ENCODE measurements around the gene GAS2L2. TPM values are rescaled to one million over a fixed set of nuclear protein-coding genes. Genes with fewer than 3 reads are reported as not detected.

The GAS2L2 gene
- total and polyA plus RNA-seq, 5 donors from 2014 or later, result not detected

- no peaks in the 10 kb centered on the region for H3K36me3 Mint-ChIP-seq
- H3K4me1 Mint-ChIP-seq, result peaks cover 7 to 19% (median 9%) of the 10 kb centered on the region in 4 donors
- no peaks in the 10 kb centered on the region for H3K9me3 Mint-ChIP-seq
- Histone ChIP-seq H3K4me3 (ENCODE audit: low read depth, low read length) (no peak overlapping the region), H3K4me1 (ENCODE audit: control insufficient read depth, insufficient read depth, low read length, poor library complexity, severe bottlenecking) (peaks cover 7% of the 10 kb centered on the region), H3K36me3 (ENCODE audit: control insufficient read depth, insufficient read depth, low read length) (no peaks in the 10 kb centered on the region), H3K9me3 (ENCODE audit: control insufficient read depth in 2 of 2, low read length in 2 of 2) (no peaks in the 10 kb centered on the region), H3K27ac (ENCODE audit: insufficient read depth, low read length, poor library complexity, severe bottlenecking) (no peak overlapping the region), H3K27me3 (ENCODE audit: control insufficient read depth, insufficient read depth, low read length) (no peaks in the 10 kb centered on the region)
- no peak for DNase-seq
- H3K27me3 Mint-ChIP-seq, result peaks cover 33% of the 10 kb centered on the region
- H3K27ac Mint-ChIP-seq, result no peak overlapping the region
- no peak for ATAC-seq (ENCODE audit: low read depth in 2 of 2)
- peak overlapping the region in 1 of 4 donors; percentile 32 for H3K4me3 Mint-ChIP-seq
Measured at GRCh38 chr17:35735036-35735805, 17.8 kb downstream of the GAS2L2 start.

- peaks cover 24% of the 10 kb centered on the region for H3K27me3 Mint-ChIP-seq
- H3K4me3 ChIP-seq (ENCODE audit: low read depth, low read length), result no peak overlapping the region
- H3K27me3 ChIP-seq (ENCODE audit: control insufficient read depth, insufficient read depth, low read length), result no peaks in the 10 kb centered on the region
- H3K9me3 ChIP-seq (ENCODE audit: control insufficient read depth in 2 of 2, low read length in 2 of 2), result no peaks in the 10 kb centered on the region
- no peaks in the 10 kb centered on the region for H3K9me3 Mint-ChIP-seq
- ATAC-seq (ENCODE audit: low read depth in 2 of 2), result no peak
- H3K4me1 Mint-ChIP-seq, result peaks cover 7 to 23% (median 10%) of the 10 kb centered on the region in 4 donors
- H3K27ac ChIP-seq (ENCODE audit: insufficient read depth, low read length, poor library complexity, severe bottlenecking), result no peak overlapping the region
- no peak for DNase-seq
- no peaks in the 10 kb centered on the region for H3K36me3 ChIP-seq (ENCODE audit: control insufficient read depth, insufficient read depth, low read length)
- peak overlapping the region in 1 of 3 donors; percentile 21 for H3K27ac Mint-ChIP-seq
- H3K36me3 Mint-ChIP-seq, result no peaks in the 10 kb centered on the region
- H3K4me3 Mint-ChIP-seq, result peak overlapping the region in 1 of 4 donors; percentile 11
- peaks cover 7% of the 10 kb centered on the region for H3K4me1 ChIP-seq (ENCODE audit: control insufficient read depth, insufficient read depth, low read length, poor library complexity, severe bottlenecking)
Measured at GRCh38 chr17:35734396-35734795, 18.6 kb downstream of the GAS2L2 start.

GRCh38 chr17:35733366-35733765 is 19.7 kb downstream of the GAS2L2 start:
- H3K27ac ChIP-seq (ENCODE audit: insufficient read depth, low read length, poor library complexity, severe bottlenecking), result no peak overlapping the region
- no peak overlapping the region for H3K4me3 ChIP-seq (ENCODE audit: low read depth, low read length)
- H3K27me3 ChIP-seq (ENCODE audit: control insufficient read depth, insufficient read depth, low read length), result no peaks in the 10 kb centered on the region
- peaks cover 7% of the 10 kb centered on the region for H3K4me1 ChIP-seq (ENCODE audit: control insufficient read depth, insufficient read depth, low read length, poor library complexity, severe bottlenecking)
- ATAC-seq (ENCODE audit: low read depth in 2 of 2) (no peak), DNase-seq (no peak)
- peaks cover 7% of the 10 kb centered on the region for H3K36me3 Mint-ChIP-seq
- no peak overlapping the region for H3K4me3 Mint-ChIP-seq
- H3K9me3 Mint-ChIP-seq, result no peaks in the 10 kb centered on the region
- H3K4me1 Mint-ChIP-seq, result peaks cover 7 to 28% (median 11%) of the 10 kb centered on the region in 4 donors
- H3K27ac Mint-ChIP-seq, result no peak overlapping the region
- peaks cover 23% of the 10 kb centered on the region for H3K27me3 Mint-ChIP-seq
- no peaks in the 10 kb centered on the region for H3K9me3 ChIP-seq (ENCODE audit: control insufficient read depth in 2 of 2, low read length in 2 of 2)
- no peaks in the 10 kb centered on the region for H3K36me3 ChIP-seq (ENCODE audit: control insufficient read depth, insufficient read depth, low read length)

GRCh38 chr17:35732806-35733136 is 20.3 kb downstream of the GAS2L2 start:
- no peaks in the 10 kb centered on the region for H3K9me3 Mint-ChIP-seq
- H3K27me3 Mint-ChIP-seq, result peaks cover 23% of the 10 kb centered on the region
- H3K36me3 Mint-ChIP-seq, result peaks cover 13% of the 10 kb centered on the region
- H3K27ac Mint-ChIP-seq, result no peak overlapping the region
- ATAC-seq (ENCODE audit: low read depth in 2 of 2), result no peak
- Histone ChIP-seq H3K27ac (ENCODE audit: insufficient read depth, low read length, poor library complexity, severe bottlenecking) (no peak overlapping the region), H3K9me3 (ENCODE audit: control insufficient read depth in 2 of 2, low read length in 2 of 2) (no peaks in the 10 kb centered on the region), H3K27me3 (ENCODE audit: control insufficient read depth, insufficient read depth, low read length) (no peaks in the 10 kb centered on the region), H3K4me3 (ENCODE audit: low read depth, low read length) (no peak overlapping the region), H3K36me3 (ENCODE audit: control insufficient read depth, insufficient read depth, low read length) (no peaks in the 10 kb centered on the region), H3K4me1 (ENCODE audit: control insufficient read depth, insufficient read depth, low read length, poor library complexity, severe bottlenecking) (peaks cover 7% of the 10 kb centered on the region)
- H3K4me1 Mint-ChIP-seq, result peaks cover 7 to 28% (median 11%) of the 10 kb centered on the region in 4 donors
- DNase-seq, result no peak
- H3K4me3 Mint-ChIP-seq, result peak overlapping the region in 3 of 4 donors; percentile 52 to 81 (median 78)

DNA sequence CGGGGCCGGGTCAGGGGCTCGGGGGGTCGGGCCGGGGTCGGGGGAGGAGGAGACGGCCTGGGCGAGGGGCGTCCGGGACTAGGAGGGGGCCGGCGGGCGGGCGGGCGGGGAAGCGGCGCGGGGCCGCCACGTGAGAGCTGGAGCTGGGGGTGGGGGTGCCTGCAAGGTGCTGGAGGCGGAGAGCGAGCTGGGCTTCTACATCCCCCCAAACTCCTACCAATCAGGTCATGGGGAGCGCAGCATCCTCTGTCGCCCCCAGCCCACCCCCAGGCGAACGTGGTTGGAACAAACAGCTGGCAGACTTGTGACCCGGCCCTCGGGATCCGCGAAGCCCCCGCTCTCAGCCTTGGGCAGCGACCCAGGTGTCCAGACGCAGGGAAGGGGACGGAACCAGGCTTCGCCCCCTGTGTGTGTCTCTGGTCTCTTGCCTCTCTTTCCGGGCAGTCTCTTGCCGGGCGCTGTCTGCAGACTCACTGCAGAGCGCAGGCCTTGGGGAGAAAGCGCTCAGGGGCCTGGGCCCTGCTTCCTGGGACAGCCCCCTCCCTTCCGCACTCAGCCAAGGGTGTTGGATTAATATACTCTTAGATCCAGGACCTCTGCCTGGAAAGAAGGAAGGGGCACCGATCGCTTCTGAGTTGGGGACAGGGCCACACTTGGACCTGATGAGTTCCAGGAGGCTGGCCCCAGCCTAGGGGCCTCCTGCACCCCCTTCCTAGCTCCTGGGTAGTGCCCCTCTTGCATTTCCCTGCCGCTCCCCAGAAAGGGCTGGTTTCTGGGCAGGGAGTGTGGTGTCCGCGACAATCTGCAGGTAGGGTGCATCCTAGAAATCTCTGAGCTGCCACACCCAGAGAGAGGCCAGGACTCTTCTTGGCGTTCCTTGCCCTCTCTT is 20.9 kb downstream of the GAS2L2 start:
- Histone ChIP-seq H3K27me3 (ENCODE audit: control insufficient read depth, insufficient read depth, low read length) (no peaks in the 10 kb centered on the region), H3K4me1 (ENCODE audit: control insufficient read depth, insufficient read depth, low read length, poor library complexity, severe bottlenecking) (peaks cover 7% of the 10 kb centered on the region), H3K4me3 (ENCODE audit: low read depth, low read length) (no peak overlapping the region), H3K36me3 (ENCODE audit: control insufficient read depth, insufficient read depth, low read length) (peaks cover 1% of the 10 kb centered on the region), H3K27ac (ENCODE audit: insufficient read depth, low read length, poor library complexity, severe bottlenecking) (no peak overlapping the region), H3K9me3 (ENCODE audit: control insufficient read depth in 2 of 2, low read length in 2 of 2) (no peaks in the 10 kb centered on the region)
- peaks cover 19% of the 10 kb centered on the region for H3K36me3 Mint-ChIP-seq
- H3K27me3 Mint-ChIP-seq, result peaks cover 21% of the 10 kb centered on the region
- H3K27ac Mint-ChIP-seq, result peak overlapping the region in 1 of 3 donors; percentile 78
- H3K4me1 Mint-ChIP-seq, result peaks cover 7 to 28% (median 11%) of the 10 kb centered on the region in 4 donors
- H3K9me3 Mint-ChIP-seq, result no peaks in the 10 kb centered on the region
- no peak for DNase-seq
- no peak for ATAC-seq (ENCODE audit: low read depth in 2 of 2)
- H3K4me3 Mint-ChIP-seq, result peak overlapping the region in 3 of 4 donors; percentile 52 to 81 (median 78)

DNA sequence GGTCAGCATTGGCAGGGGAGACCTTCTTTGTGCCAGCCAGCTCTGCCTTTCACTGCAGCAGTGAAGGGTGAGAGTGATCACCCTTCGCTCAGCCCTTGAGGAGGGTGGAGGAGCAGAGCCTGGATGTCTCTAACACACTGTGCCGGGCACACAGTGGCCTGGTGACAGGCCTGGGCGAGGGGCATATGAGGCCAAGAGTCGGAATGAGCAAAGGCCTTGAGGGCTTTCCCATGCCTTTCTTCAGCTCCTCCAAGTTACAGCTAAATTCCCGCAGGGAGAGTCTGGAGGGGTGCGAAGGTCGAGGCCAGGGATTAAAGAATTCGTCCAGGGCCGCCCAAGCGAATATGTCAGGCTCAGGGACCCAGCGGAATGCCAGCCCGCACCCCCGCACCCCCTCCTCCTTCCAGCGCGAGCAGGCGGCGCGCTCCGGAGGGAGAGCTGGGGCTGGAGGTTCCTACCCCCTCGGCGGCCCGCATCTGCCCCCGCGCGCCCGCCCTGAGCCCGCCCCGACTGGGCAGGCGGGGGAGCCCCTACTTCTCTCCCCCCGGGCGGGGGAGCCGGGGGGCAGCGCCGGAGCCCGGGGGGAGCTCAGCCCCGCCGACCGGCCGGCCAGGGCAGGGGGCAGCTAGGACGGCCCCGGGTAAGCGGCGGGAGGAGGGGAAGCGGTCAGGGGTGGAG is 21.7 kb downstream of the GAS2L2 start, which contains the start of gene RASL10B:
Gene RASL10B (plus strand): TSS at position 401 of the 678 bp plus-strand sequence. CDS start 3,546 bp downstream, outside the sequence.
- H3K4me3 ChIP-seq (ENCODE audit: low read depth, low read length), result peak within 1 kb of the TSS; percentile 57
- Mint-ChIP-seq H3K9me3 (no peaks in the 10 kb centered on the region), H3K27me3 (peaks cover 19% of the 10 kb centered on the region), H3K4me1 (peaks cover 7 to 28% (median 11%) of the 10 kb centered on the region in 4 donors), H3K27ac (peak within 1 kb of the TSS; percentile 56 to 78 (median 67)), H3K36me3 (peaks cover 21% of the 10 kb centered on the region), H3K4me3 (peak within 1 kb of the TSS; percentile 52 to 81 (median 72))
- DNase-seq (peak in 1 of 3 donors; percentile 31), ATAC-seq (ENCODE audit: low read depth in 2 of 2) (peak; percentile 41 to 67)
- H3K9me3 ChIP-seq (ENCODE audit: control insufficient read depth in 2 of 2, low read length in 2 of 2), result no peaks in the 10 kb centered on the region
- peaks cover 7% of the 10 kb centered on the region for H3K4me1 ChIP-seq (ENCODE audit: control insufficient read depth, insufficient read depth, low read length, poor library complexity, severe bottlenecking)
- no peaks in the 10 kb centered on the region for H3K27me3 ChIP-seq (ENCODE audit: control insufficient read depth, insufficient read depth, low read length)
- H3K36me3 ChIP-seq (ENCODE audit: control insufficient read depth, insufficient read depth, low read length), result peaks cover 9% of the 10 kb centered on the region
- no peak within 1 kb of the TSS for H3K27ac ChIP-seq (ENCODE audit: insufficient read depth, low read length, poor library complexity, severe bottlenecking)

DNA sequence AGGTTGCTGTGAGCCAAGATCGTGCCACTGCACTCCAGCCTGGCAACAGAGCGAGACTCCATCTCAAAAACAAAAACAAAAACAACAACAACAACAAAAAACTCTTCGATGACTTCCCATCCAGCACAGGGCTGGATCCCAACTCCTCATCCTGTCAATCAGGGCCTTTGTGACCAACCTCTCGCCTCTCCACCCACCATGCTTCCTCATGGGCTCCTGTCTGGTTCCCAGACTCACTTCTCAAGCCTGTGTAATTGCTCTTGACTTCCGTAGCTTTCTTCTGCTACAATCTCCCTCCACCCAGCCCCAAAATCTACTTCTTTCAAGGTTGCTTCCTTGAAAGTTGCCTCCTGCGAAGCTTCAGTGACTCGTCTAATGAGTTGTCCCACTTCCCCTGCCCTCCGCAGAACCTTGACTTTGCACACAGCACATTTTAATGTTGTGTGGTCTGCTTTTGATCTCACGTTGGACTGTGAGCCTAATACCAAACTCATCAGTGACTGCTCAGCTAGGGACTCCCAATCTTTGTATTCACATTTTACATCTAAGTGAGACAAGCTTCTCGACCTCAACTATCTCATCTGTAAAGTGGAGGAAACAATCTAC is 22.5 kb downstream of the GAS2L2 start:
- Histone ChIP-seq H3K36me3 (ENCODE audit: control insufficient read depth, insufficient read depth, low read length) (peaks cover 14% of the 10 kb centered on the region), H3K4me1 (ENCODE audit: control insufficient read depth, insufficient read depth, low read length, poor library complexity, severe bottlenecking) (peaks cover 7% of the 10 kb centered on the region), H3K27me3 (ENCODE audit: control insufficient read depth, insufficient read depth, low read length) (no peaks in the 10 kb centered on the region), H3K9me3 (ENCODE audit: control insufficient read depth in 2 of 2, low read length in 2 of 2) (no peaks in the 10 kb centered on the region), H3K4me3 (ENCODE audit: low read depth, low read length) (no peak overlapping the region), H3K27ac (ENCODE audit: insufficient read depth, low read length, poor library complexity, severe bottlenecking) (no peak overlapping the region)
- peaks cover 26% of the 10 kb centered on the region for H3K36me3 Mint-ChIP-seq
- peak overlapping the region; percentile 56 to 71 (median 67) for H3K27ac Mint-ChIP-seq
- peaks cover 7 to 28% (median 11%) of the 10 kb centered on the region in 4 donors for H3K4me1 Mint-ChIP-seq
- H3K4me3 Mint-ChIP-seq, result peak overlapping the region in 3 of 4 donors; percentile 62 to 81 (median 62)
- no peaks in the 10 kb centered on the region for H3K9me3 Mint-ChIP-seq
- no peak for DNase-seq
- H3K27me3 Mint-ChIP-seq, result peaks cover 19% of the 10 kb centered on the region
- no peak for ATAC-seq (ENCODE audit: low read depth in 2 of 2)
